ENCODE measurements around the gene HSD11B2. TPM values are rescaled to one million over a fixed set of nuclear protein-coding genes. Genes with fewer than 3 reads are reported as not detected.

HSD11B2 gene
- total RNA-seq, 3 donors from 2014 or later: 3.9 to 6.1 (median 5.2) TPM

- Mint-ChIP-seq H3K9me3 (no peaks in the 10 kb centered on the region), H3K4me1 (ENCODE audit: low read depth) (peaks cover 51% of the 10 kb centered on the region), H3K27me3 (ENCODE audit: low read depth) (no peaks in the 10 kb centered on the region), H3K4me3 (no peak overlapping the region), H3K36me3 (ENCODE audit: insufficient read depth) (peaks cover 10% of the 10 kb centered on the region)
- no peak for ATAC-seq
- no peak for DNase-seq
These were observed 39.4 kb downstream of the HSD11B2 start for GRCh38 chr16:67470359-67470758.

DNA sequence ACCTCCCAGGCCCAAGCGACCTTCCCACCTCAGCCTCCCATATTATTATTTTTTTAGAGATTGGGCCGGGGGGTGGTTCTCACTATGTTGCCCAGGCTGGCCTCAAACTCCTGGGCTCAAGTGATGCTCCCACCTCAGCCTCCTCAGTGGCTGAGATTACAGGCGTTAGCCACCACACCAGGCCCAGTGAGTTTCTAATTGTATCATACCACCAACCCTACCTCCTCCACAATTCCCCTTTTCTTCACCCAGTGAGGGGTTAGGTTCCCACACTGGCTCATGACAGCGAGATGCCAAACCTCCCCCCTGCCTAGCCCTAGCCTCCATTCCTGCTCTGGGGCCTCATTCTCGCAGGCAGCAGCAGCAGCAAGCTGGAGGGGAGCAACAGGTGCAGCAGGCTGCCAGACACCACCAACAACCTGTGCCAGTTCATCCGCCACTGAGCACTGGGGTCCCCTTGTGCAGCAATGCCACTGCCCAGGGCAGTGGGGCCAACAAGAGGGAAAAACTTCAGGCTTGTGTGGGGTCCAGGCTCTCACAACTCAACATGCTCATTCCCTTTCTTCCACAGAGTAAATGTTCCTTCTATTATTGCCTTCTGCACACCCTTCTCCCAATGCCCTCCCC lies 41.0 kb downstream of the HSD11B2 start:
- Mint-ChIP-seq H3K4me1 (ENCODE audit: low read depth) (peaks cover 50% of the 10 kb centered on the region), H3K9me3 (no peaks in the 10 kb centered on the region), H3K4me3 (no peak overlapping the region), H3K27me3 (ENCODE audit: low read depth) (no peaks in the 10 kb centered on the region), H3K36me3 (ENCODE audit: insufficient read depth) (peaks cover 10% of the 10 kb centered on the region)
- DNase-seq: no peak
- no peak for ATAC-seq

DNA sequence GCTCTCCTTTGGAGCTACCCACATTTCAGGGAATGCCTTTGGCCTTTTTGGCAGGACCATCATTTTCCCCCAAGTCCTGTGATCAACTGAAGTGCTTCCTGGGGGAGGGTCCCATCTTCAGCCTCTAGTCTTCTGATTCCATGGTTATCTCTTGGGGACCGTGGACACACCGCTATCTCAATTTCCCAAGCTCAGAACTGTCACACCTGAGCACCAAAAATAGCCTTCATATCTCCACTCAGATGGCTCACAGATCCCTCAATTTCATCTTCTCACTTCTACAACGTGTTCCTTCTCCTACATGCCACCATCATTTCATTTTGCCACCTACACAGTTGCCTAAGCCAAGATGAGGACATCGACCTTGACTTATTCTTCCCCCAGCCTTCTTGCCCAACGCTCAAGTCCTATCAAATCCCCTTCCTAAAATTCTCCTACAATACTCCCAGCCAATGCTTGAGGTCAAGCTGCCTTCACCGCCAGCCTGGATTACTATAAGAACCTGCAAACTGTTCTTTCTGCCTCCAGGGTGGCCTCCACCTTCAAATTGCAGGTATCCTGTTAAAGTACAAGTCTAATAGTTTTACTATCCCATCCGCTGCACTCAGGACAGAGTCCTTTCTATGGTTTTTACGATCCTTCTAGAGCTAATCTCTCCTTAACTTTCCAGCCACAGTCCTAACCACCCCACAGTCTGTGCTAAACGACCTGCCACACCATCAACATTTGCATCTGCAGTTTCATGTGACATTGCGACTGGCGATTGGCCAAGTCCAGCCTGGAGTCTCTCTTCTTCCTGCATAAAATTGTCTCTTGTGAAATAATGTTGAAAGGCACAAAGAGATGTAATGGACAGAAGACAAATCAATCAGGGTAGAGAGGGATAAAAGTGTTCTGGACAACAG lies 43.9 kb downstream of the HSD11B2 start:
- H3K27me3 Mint-ChIP-seq (ENCODE audit: low read depth): no peaks in the 10 kb centered on the region
- DNase-seq: no peak
- peaks cover 10% of the 10 kb centered on the region for H3K36me3 Mint-ChIP-seq (ENCODE audit: insufficient read depth)
- no peak overlapping the region for H3K4me3 Mint-ChIP-seq
- H3K9me3 Mint-ChIP-seq: no peaks in the 10 kb centered on the region
- H3K4me1 Mint-ChIP-seq (ENCODE audit: low read depth): peaks cover 56% of the 10 kb centered on the region
- no peak for ATAC-seq

DNA sequence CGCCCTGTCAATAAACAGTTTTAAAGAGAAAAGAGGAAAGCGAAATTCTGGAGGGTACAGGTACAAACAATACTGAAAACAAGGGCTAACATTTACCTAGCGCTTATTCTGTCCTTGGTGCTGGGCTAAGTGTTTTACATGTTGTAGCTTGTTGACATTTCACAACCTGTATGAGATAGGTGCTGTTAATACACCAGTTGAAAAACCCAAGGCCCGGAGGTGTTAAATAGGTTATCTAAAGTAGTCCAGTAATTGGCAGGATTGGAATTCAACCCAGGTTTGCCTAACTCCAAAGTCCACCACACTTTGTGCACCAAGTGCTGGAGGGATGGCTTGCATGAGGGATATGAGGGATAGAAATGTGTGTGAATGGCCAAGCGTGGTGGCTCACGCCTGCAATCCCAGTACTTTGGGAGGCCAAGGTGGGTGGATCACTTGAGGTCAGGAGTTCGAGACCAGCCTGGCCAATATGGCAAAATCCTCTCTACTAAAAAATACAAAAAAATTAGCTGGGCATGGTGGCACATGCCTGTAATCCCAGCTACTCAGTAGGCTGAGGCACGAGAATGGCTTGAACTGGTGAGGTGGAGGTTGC lies 47.1 kb downstream of the HSD11B2 start:
- ATAC-seq: no peak
- DNase-seq: no peak
- Mint-ChIP-seq H3K4me1 (ENCODE audit: low read depth) (peaks cover 57% of the 10 kb centered on the region), H3K9me3 (no peaks in the 10 kb centered on the region), H3K27me3 (ENCODE audit: low read depth) (no peaks in the 10 kb centered on the region), H3K4me3 (peak overlapping the region; percentile 40), H3K36me3 (ENCODE audit: insufficient read depth) (peaks cover 9% of the 10 kb centered on the region)

DNA sequence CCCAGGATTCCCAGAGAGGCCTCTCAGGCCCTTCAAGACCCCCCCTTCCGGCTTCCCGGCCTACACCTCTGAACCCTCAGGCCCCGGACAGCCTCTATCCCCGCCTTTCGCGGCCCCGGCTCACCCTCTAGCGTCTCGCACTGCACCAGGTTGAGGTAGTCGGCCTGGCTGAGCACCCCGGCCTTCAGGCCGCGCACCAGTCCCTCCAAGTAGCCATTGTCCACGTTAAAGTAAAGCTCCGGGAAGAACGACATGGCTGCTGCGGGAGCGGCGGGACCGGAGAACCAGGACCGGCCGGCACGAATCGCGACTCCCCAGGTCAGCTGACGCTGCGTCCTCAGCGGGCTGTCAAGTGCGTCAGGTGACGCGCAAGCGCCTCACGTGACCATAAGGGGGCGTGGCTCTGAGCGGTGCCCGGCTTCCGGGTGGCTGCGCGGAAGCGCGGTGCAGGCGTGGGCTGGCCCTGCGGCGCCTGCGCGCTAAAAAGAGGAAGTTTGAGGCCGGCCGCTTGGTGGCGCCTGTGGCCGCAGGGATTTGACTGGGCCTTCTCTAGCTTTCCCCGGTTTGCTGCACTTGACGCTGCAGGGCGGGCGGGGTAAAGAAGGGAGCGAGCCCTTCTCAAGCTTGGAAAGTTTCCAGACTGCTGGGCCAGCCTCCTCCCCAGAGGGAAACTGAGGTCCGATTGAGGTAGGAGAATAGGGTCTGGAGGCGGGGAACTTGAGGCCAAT lies 50.1 kb downstream of the HSD11B2 start, which contains the start of gene ATP6V0D1:
Gene ATP6V0D1 (minus strand): TSS at position 325 of the 728 bp plus-strand sequence. CDS start 71 bp downstream, at position 254.
- peak; percentile 93 to 94 for ATAC-seq
- no peaks in the 10 kb centered on the region for H3K9me3 Mint-ChIP-seq
- peak; percentile 99 for DNase-seq
- no peaks in the 10 kb centered on the region for H3K27me3 Mint-ChIP-seq (ENCODE audit: low read depth)
- peaks cover 43% of the 10 kb centered on the region for H3K4me1 Mint-ChIP-seq (ENCODE audit: low read depth)
- H3K4me3 Mint-ChIP-seq: peak within 1 kb of the TSS; percentile 100
- H3K36me3 Mint-ChIP-seq (ENCODE audit: insufficient read depth): no peaks in the 10 kb centered on the region

- Mint-ChIP-seq H3K4me3 (peak overlapping the region; percentile 100), H3K36me3 (ENCODE audit: insufficient read depth) (no peaks in the 10 kb centered on the region), H3K4me1 (ENCODE audit: low read depth) (peaks cover 37% of the 10 kb centered on the region), H3K9me3 (no peaks in the 10 kb centered on the region), H3K27me3 (ENCODE audit: low read depth) (no peaks in the 10 kb centered on the region)
- DNase-seq: no peak
- peak; percentile 13 to 20 for ATAC-seq
These were observed 50.8 kb downstream of the HSD11B2 start for GRCh38 chr16:67481561-67482232.

GRCh38 chr16:67482233-67482924 lies 51.5 kb downstream of the HSD11B2 start:
- Mint-ChIP-seq H3K27me3 (ENCODE audit: low read depth) (no peaks in the 10 kb centered on the region), H3K4me3 (peak overlapping the region; percentile 100), H3K4me1 (ENCODE audit: low read depth) (peaks cover 38% of the 10 kb centered on the region), H3K9me3 (no peaks in the 10 kb centered on the region), H3K36me3 (ENCODE audit: insufficient read depth) (peaks cover 2% of the 10 kb centered on the region)
- ATAC-seq (no peak), DNase-seq (no peak)

GRCh38 chr16:67483150-67483549 lies 52.2 kb downstream of the HSD11B2 start, which contains the start of gene AGRP:
AGRP (minus strand) TSS chr16:67483547; CDS start chr16:67483398, 149 bp downstream.
- ATAC-seq: no peak

DNA sequence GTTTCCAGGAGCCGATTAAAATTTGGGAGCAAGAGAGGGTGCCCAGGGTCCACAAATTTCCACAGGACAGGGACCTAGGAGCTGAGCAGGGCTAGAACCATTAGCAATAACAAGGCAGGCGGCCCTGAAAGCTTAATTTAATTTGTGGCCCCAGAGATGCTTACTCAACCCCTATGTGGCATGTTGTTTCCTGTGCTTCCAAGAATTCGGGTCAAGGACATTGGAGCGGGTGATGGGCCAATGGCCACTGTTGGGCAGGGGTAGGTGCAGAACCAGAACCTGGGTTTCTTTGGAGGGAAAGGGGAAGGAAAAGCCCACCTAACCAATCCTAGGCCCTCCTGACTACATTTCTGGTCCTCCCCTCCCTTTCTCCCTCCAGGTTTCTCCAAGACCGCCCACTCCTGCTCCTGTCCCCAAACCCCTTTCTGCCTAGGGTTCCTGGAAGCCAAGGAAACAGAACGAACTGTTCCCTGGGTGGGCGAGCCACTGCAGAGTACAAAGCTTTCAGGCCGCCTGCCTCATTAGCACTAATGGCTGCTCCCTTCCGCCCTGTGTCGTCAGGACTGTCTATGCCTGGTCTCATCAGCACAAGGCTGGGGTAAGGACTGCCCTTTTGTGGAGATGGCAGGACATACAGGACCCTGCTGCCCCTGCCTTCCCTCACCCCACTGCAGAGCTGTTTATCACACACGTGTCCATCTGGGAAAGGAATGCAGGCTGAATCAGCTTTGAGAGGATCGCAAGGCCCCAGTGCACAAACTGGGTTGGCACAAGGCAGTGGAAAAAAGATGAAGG lies 53.0 kb downstream of the HSD11B2 start:
- no peak for ATAC-seq
- DNase-seq: no peak
- H3K9me3 Mint-ChIP-seq: no peaks in the 10 kb centered on the region
- no peaks in the 10 kb centered on the region for H3K27me3 Mint-ChIP-seq (ENCODE audit: low read depth)
- no peak overlapping the region for H3K4me3 Mint-ChIP-seq
- peaks cover 2% of the 10 kb centered on the region for H3K36me3 Mint-ChIP-seq (ENCODE audit: insufficient read depth)
- peaks cover 32% of the 10 kb centered on the region for H3K4me1 Mint-ChIP-seq (ENCODE audit: low read depth)

More at GRCh38 chr16:67483150-67483549, 52.2 kb downstream of the HSD11B2 start, which contains the start of gene AGRP:
- H3K4me3 Mint-ChIP-seq: peak within 1 kb of the TSS; percentile 100
- no peaks in the 10 kb centered on the region for H3K9me3 Mint-ChIP-seq
- no peaks in the 10 kb centered on the region for H3K27me3 Mint-ChIP-seq (ENCODE audit: low read depth)
- peaks cover 37% of the 10 kb centered on the region for H3K4me1 Mint-ChIP-seq (ENCODE audit: low read depth)
- peaks cover 2% of the 10 kb centered on the region for H3K36me3 Mint-ChIP-seq (ENCODE audit: insufficient read depth)
- no peak for DNase-seq

DNA sequence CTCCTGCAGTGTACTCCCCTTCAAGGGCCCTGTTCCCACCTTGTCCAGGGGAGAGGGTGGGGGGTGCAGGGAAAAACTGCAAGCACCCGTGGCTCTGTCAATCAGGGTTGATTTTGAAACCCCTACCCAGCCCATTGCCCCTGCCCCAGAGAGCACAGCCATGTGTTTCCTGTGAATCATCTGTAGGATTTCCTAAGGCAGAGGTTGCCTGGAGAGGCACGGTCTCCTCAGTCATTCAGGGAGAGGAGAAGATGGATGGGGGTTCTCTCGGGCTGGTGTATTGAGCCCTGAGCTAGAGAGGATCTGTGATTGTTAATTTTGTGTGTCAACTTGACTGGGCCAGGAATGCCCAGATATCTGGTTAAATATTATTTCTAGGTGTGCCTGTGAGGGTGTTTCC lies 55.9 kb downstream of the HSD11B2 start:
- Mint-ChIP-seq H3K27me3 (ENCODE audit: low read depth) (no peaks in the 10 kb centered on the region), H3K9me3 (no peaks in the 10 kb centered on the region), H3K4me1 (ENCODE audit: low read depth) (peaks cover 22% of the 10 kb centered on the region), H3K36me3 (ENCODE audit: insufficient read depth) (peaks cover 2% of the 10 kb centered on the region), H3K4me3 (no peak overlapping the region)
- ATAC-seq: no peak
- DNase-seq: no peak
